KMS-11 (cell line): Measurements from ENCODE around the gene SLC1A2.

ENCODE experiments used
- H2AFZ ChIP-seq: fragments of 200-600 bp; sonication (generic); 2 replicates; pipeline ENCODE4 v1.6.1; 2016; ENCODE audit warnings: antibody characterized with exemption, mixed run types, low read depth
- H3K27ac ChIP-seq: fragments of 200-600 bp; sonication (generic); 2 replicates; pipeline ENCODE4 v1.6.1; 2016; ENCODE audit warnings: mild to moderate bottlenecking, mixed run types
- H3K27me3 ChIP-seq: fragments of 200-600 bp; sonication (generic); 2 replicates; pipeline ENCODE4 v1.6.1; 2017; ENCODE audit warnings: mild to moderate bottlenecking, low read depth, mixed run types, moderate library complexity; ENCODE audit not compliant: insufficient read depth
- H3K36me3 ChIP-seq: fragments of 200-600 bp; sonication (generic); 2 replicates; pipeline ENCODE4 v1.6.1; 2017; ENCODE audit warnings: mild to moderate bottlenecking, mixed run types; ENCODE audit not compliant: insufficient read depth
- H3K4me1 ChIP-seq: fragments of 200-600 bp; sonication (generic); 2 replicates; pipeline ENCODE4 v1.6.1; 2016; ENCODE audit warnings: mild to moderate bottlenecking, low read depth, mixed run types; ENCODE audit not compliant: poor library complexity, severe bottlenecking
- H3K4me2 ChIP-seq: fragments of 200-600 bp; sonication (generic); 2 replicates; pipeline ENCODE4 v1.7.0; 2016; ENCODE audit warnings: mild to moderate bottlenecking, mixed run types
- H3K4me3 ChIP-seq: fragments of 200-600 bp; sonication (generic); IDR thresholded peaks from 2 replicates; pipeline ENCODE4 v1.6.1; 2017; ENCODE audit warnings: low read depth, low read length, mixed read lengths; ENCODE audit not compliant: insufficient read depth
- H3K79me2 ChIP-seq: fragments of 200-600 bp; sonication (generic); 2 replicates; pipeline ENCODE4 v1.6.1; 2016; ENCODE audit warnings: low read depth, mixed run types; ENCODE audit not compliant: insufficient read depth
- H3K9ac ChIP-seq: fragments of 200-600 bp; sonication (generic); 2 replicates; pipeline ENCODE4 v1.6.1; 2016; ENCODE audit warnings: mild to moderate bottlenecking, mixed run types
- H4K20me1 ChIP-seq: fragments of 200-600 bp; sonication (generic); 2 replicates; pipeline ENCODE4 v1.6.1; 2016; ENCODE audit warnings: mild to moderate bottlenecking, mixed run types; ENCODE audit not compliant: insufficient read depth
- CTCF ChIP-seq: fragments of 200-600 bp; sonication (generic); conservative IDR thresholded peaks from 2 replicates; pipeline ENCODE4 v1.6.1; 2017; ENCODE audit warnings: low read depth, mild to moderate bottlenecking, antibody characterized with exemption, low read length, moderate library complexity, mixed read lengths

Gene SLC1A2

GRCh38 chr11:35381709-35382322 is 37.5 kb downstream of the SLC1A2 start:
- no peak for TF ChIP-seq CTCF
- Histone ChIP-seq H3K4me1 (no peaks in the 10 kb centered on the region), H4K20me1 (no peaks in the 10 kb centered on the region), H3K79me2 (no peaks in the 10 kb centered on the region), H3K4me2 (no peak overlapping the region), H3K4me3 (no peak overlapping the region), H3K36me3 (no peaks in the 10 kb centered on the region), H3K27me3 (no peaks in the 10 kb centered on the region), H3K27ac (no peak overlapping the region), H3K9ac (no peak overlapping the region), H2AFZ (no peak overlapping the region)

- Histone ChIP-seq H3K27ac (no peak overlapping the region), H3K36me3 (no peaks in the 10 kb centered on the region), H3K4me2 (no peak overlapping the region), H2AFZ (no peak overlapping the region), H3K27me3 (no peaks in the 10 kb centered on the region), H3K79me2 (no peaks in the 10 kb centered on the region), H3K9ac (no peak overlapping the region), H3K4me1 (no peaks in the 10 kb centered on the region), H4K20me1 (no peaks in the 10 kb centered on the region), H3K4me3 (no peak overlapping the region)
- no peak for TF ChIP-seq CTCF
Measured at GRCh38 chr11:35380603-35381002, 38.8 kb downstream of the SLC1A2 start.

- H4K20me1 ChIP-seq, result no peaks in the 10 kb centered on the region
- H3K36me3 ChIP-seq, result no peaks in the 10 kb centered on the region
- H3K27me3 ChIP-seq, result no peaks in the 10 kb centered on the region
- H2AFZ ChIP-seq, result no peak overlapping the region
- H3K9ac ChIP-seq, result no peak overlapping the region
- TF ChIP-seq CTCF, result no peak
- H3K27ac ChIP-seq, result no peak overlapping the region
- H3K4me3 ChIP-seq, result no peak overlapping the region
- H3K4me1 ChIP-seq, result no peaks in the 10 kb centered on the region
- no peaks in the 10 kb centered on the region for H3K79me2 ChIP-seq
- H3K4me2 ChIP-seq, result no peak overlapping the region
Measured at GRCh38 chr11:35377262-35377661, 42.1 kb downstream of the SLC1A2 start.

- H3K79me2 ChIP-seq, result no peaks in the 10 kb centered on the region
- no peak overlapping the region for H3K4me2 ChIP-seq
- no peaks in the 10 kb centered on the region for H3K36me3 ChIP-seq
- no peak overlapping the region for H2AFZ ChIP-seq
- no peaks in the 10 kb centered on the region for H3K27me3 ChIP-seq
- no peaks in the 10 kb centered on the region for H3K4me1 ChIP-seq
- no peak overlapping the region for H3K27ac ChIP-seq
- no peaks in the 10 kb centered on the region for H4K20me1 ChIP-seq
- H3K9ac ChIP-seq, result no peak overlapping the region
- no peak overlapping the region for H3K4me3 ChIP-seq
- no peak for TF ChIP-seq CTCF
Measured at GRCh38 chr11:35376613-35377012, 42.7 kb downstream of the SLC1A2 start.
